Spinal cord (tissue), 10 donors: ENCODE data around the gene PDXK. TPM values are rescaled to one million over a fixed set of nuclear protein-coding genes. Genes with fewer than 3 reads are reported as not detected.

Experiments
- DNase-seq, 6 donors: peaks; one replicate each; pipeline versions ENCODE4 v3.0.0 to v3.0.0-alpha.2; 2013 to 2015; ENCODE audit warnings: low spot score in 6 of 6, low read depth in 4 of 6
- H3K27ac ChIP-seq: one replicate; pipeline ENCODE4 v1.5.1; 2013; ENCODE audit warnings: low read depth, low read length, control low read depth
- H3K27me3 ChIP-seq: one replicate; pipeline ENCODE4 v1.6.1; 2013; ENCODE audit warnings: low read length; ENCODE audit not compliant: control insufficient read depth, insufficient read depth
- H3K36me3 ChIP-seq: one replicate; pipeline ENCODE4 v1.6.1; 2013; ENCODE audit warnings: low read length; ENCODE audit not compliant: control insufficient read depth, insufficient read depth
- H3K4me1 ChIP-seq: one replicate; pipeline ENCODE4 v1.6.1; 2013; ENCODE audit warnings: low read length; ENCODE audit not compliant: control insufficient read depth, insufficient read depth
- H3K4me3 ChIP-seq: one replicate; pipeline ENCODE4 v1.5.1; 2013; ENCODE audit warnings: low read depth, low read length, control low read depth
- H3K9me3 ChIP-seq: one replicate; pipeline ENCODE4 v1.6.1; 2013; ENCODE audit warnings: low read length; ENCODE audit not compliant: control insufficient read depth, insufficient read depth
- WGBS: methylation state at CpG from one replicate; pipeline ENCODE4 v1.1.5; 2013; ENCODE audit warnings: missing lambda C conversion rate; ENCODE audit not compliant: insufficient coverage; 5-methylcytosine and 5-hydroxymethylcytosine counted together
- polyA plus RNA-seq, 2 donors: library from polyadenylated mRNA; unstranded; fragments of 120-200 nt; gene quantifications; one replicate each; pipeline ENCODE4 v1.2.1, GENCODE V29; 2013; ENCODE audit not compliant: insufficient read length in 2 of 2
- small RNA-seq: library from RNA; depleted of rRNA; stranded (forward); fragments of <200 nt; gene quantifications from one replicate; pipeline ENCODE3, GENCODE V24; 2014; ENCODE audit warnings: low replicate concordance
- total RNA-seq, 2 donors: library from RNA; depleted of rRNA in 1 of 2; stranded (reverse); fragments of 120-200 nt in 1 of 2; fragments of >200 nt in 1 of 2; gene quantifications; one replicate each; pipeline versions ENCODE4 v1.2.3 to v1.2.4, GENCODE V29; 2013 to 2014
- donor health status: healthy.

PDXK gene
- total and polyA plus RNA-seq, 4 donors, result 57.4 to 127 (median 117) TPM

- no peaks in the 10 kb centered on the region for H3K9me3 ChIP-seq
- no peak overlapping the region for H3K27ac ChIP-seq
- H3K36me3 ChIP-seq, result peaks cover 42% of the 10 kb centered on the region
- H3K27me3 ChIP-seq, result no peaks in the 10 kb centered on the region
- H3K4me3 ChIP-seq, result no peak overlapping the region
- peak in 3 of 6 donors; percentile 15 to 71 (median 65) for DNase-seq
- WGBS, result 14% methylated on average over 11 of the region's 23 CpGs
- H3K4me1 ChIP-seq, result peaks cover 36% of the 10 kb centered on the region
These were observed 91.8 kb downstream of the PDXK start for GRCh38 chr21:43810505-43811261.

- Histone ChIP-seq H3K27me3 (no peaks in the 10 kb centered on the region), H3K36me3 (peaks cover 37% of the 10 kb centered on the region), H3K4me1 (peaks cover 36% of the 10 kb centered on the region), H3K4me3 (no peak overlapping the region), H3K9me3 (no peaks in the 10 kb centered on the region), H3K27ac (no peak overlapping the region)
- 75% methylated on average over 20 of the region's 24 CpGs for WGBS
- no peak for DNase-seq
These were observed 92.6 kb downstream of the PDXK start for GRCh38 chr21:43811262-43812105.

Small RNAs within 50 kb of the gene (small RNA-seq; reads per million reads assigned to genes)
- gene AP001052.1, result not detected

Other genes starting within 250 kb of the PDXK start
- 1 to 10 TPM; 1.4 to 2.0 TPM for gene HSF2BP, start 59.6 kb upstream of the PDXK start, total RNA-seq
- gene HSF2BP, start 59.6 kb upstream of the PDXK start, polyA plus RNA-seq, result 1 to 10 TPM; 1.3 to 1.5 TPM
- 10 to 100 TPM; 13.1 to 19.5 TPM for gene RRP1B, start 59.6 kb upstream of the PDXK start, total RNA-seq
- gene RRP1B, start 59.6 kb upstream of the PDXK start, polyA plus RNA-seq, result 10 to 100 TPM; 23.8 to 25.8 TPM
- 10 to 100 TPM in 1 of 2 donors, 1 to 10 TPM in 1; 9.8 to 18.7 TPM for gene CSTB, start 57.2 kb downstream of the PDXK start, total RNA-seq
- gene CSTB, start 57.2 kb downstream of the PDXK start, polyA plus RNA-seq, result 10 to 100 TPM; 40.0 to 43.1 TPM
- gene RRP1, start 70.4 kb downstream of the PDXK start, total RNA-seq, result 10 to 100 TPM; 14.2 to 16.9 TPM
- 10 to 100 TPM; 31.3 to 39.2 TPM for gene RRP1, start 70.4 kb downstream of the PDXK start, polyA plus RNA-seq
- gene AGPAT3, start 146.1 kb downstream of the PDXK start, total RNA-seq, result 10 to 100 TPM; 33.7 to 35.5 TPM
- gene AGPAT3, start 146.1 kb downstream of the PDXK start, polyA plus RNA-seq, result 10 to 100 TPM; 63.2 to 63.3 TPM